Endothelial cell of umbilical vein (primary cell): ENCODE measurements around the gene DAB2. TPM values are rescaled to one million over a fixed set of nuclear protein-coding genes. Genes with fewer than 3 reads are reported as not detected.

Source experiments
- BruUV-seq: library from RNA; stranded (reverse); fragments of 400-500 nt; replicated peaks from 2 replicates; lab custom pipeline; 2021; lab: Mats Ljungman, UMichigan
- CTCF ChIA-PET: fragments of 300-600, 350-600 bp; sonication (Branson Sonifier 250); formaldehyde crosslinking; loops from one replicate; lab custom pipeline; 2021; ENCODE audit warnings: antibody characterized with exemption, inconsistent platforms; lab: Charles Lee
- POLR2A ChIA-PET: fragments of 300-600, 350-600 bp; sonication (Branson Sonifier 250); formaldehyde crosslinking; loops from one replicate; lab custom pipeline; 2021; ENCODE audit warnings: antibody characterized with exemption, inconsistent platforms; lab: Charles Lee
- DNase-seq: peaks from one replicate; pipeline ENCODE4 v3.0.0-alpha.2; 2011; ENCODE audit warnings: low read depth, low spot score
- FAIRE-seq: peaks from 2 replicates; lab custom pipeline; 2011; peaks lifted over from hg19 to GRCh38; lab: Jason Lieb, UNC
- H2AFZ ChIP-seq: 2 replicates; pipeline ENCODE4 v1.6.0; 2012; ENCODE audit warnings: low read depth, low read length, control low read depth, inconsistent platforms
- H3K27ac ChIP-seq: 2 replicates; pipeline ENCODE4 v1.5.1; 2011; ENCODE audit warnings: low read depth, mild to moderate bottlenecking, control low read depth, low read length, moderate library complexity; ENCODE audit not compliant: insufficient read depth
- H3K27me3 ChIP-seq, 2 experiments: 2 replicates each; pipeline versions ENCODE4 v1.6.0 to v1.6.1; 2011; ENCODE audit warnings: low read length in 2 of 2, mixed read lengths in 1 of 2; ENCODE audit not compliant: control insufficient read depth in 2 of 2, insufficient read depth in 2 of 2
- H3K36me3 ChIP-seq, 2 experiments: 2 replicates in 1 of 2; 3 replicates in 1 of 2; pipeline ENCODE4 v1.5.1; 2011; ENCODE audit warnings: low read length in 2 of 2, mild to moderate bottlenecking in 1 of 2, moderate library complexity in 1 of 2; ENCODE audit not compliant: control insufficient read depth in 2 of 2, insufficient read depth in 2 of 2; ENCODE audit errors: extremely low read depth in 1 of 2
- H3K4me1 ChIP-seq: 3 replicates; pipeline ENCODE4 v1.5.1; 2011; ENCODE audit warnings: mild to moderate bottlenecking, low read length; ENCODE audit not compliant: control insufficient read depth, insufficient read depth; ENCODE audit errors: extremely low read depth
- H3K4me2 ChIP-seq: 2 replicates; pipeline ENCODE4 v1.6.1; 2011; ENCODE audit warnings: low read length, control low read depth, mixed read lengths; ENCODE audit not compliant: insufficient read depth
- H3K4me3 ChIP-seq, 3 experiments: fragments of 200-600 bp in 1 of 3; sonication (generic), shearing (Covaris generic) in 1 of 3; replicated peaks in 1 of 3; 2 replicates each; pipeline ENCODE4 v1.5.1; 2011 to 2016; ENCODE audit warnings: control low read depth in 3 of 3, low read length in 3 of 3, mild to moderate bottlenecking in 2 of 3, inconsistent platforms in 1 of 3, low read depth in 1 of 3, moderate library complexity in 1 of 3; ENCODE audit not compliant: insufficient read depth in 1 of 3
- H3K79me2 ChIP-seq: 2 replicates; pipeline ENCODE4 v1.6.0; 2012; ENCODE audit warnings: low read length, inconsistent platforms; ENCODE audit not compliant: control insufficient read depth, insufficient read depth
- H3K9ac ChIP-seq: replicated peaks from 2 replicates; pipeline ENCODE3; 2011; ENCODE audit warnings: low read length, control low read depth; ENCODE audit not compliant: insufficient read depth; ENCODE audit errors: extremely low read depth
- H3K9me1 ChIP-seq: replicated peaks from 3 replicates; pipeline ENCODE4 v1.6.0; 2011; ENCODE audit warnings: mild to moderate bottlenecking, low read length; ENCODE audit not compliant: control insufficient read depth, insufficient read depth; ENCODE audit errors: extremely low read depth
- H3K9me3 ChIP-seq: replicated peaks from 2 replicates; pipeline ENCODE4 v1.5.1; 2012; ENCODE audit warnings: low read length, inconsistent platforms; ENCODE audit not compliant: control insufficient read depth, insufficient read depth
- H4K20me1 ChIP-seq: replicated peaks from 2 replicates; pipeline ENCODE3; 2011; ENCODE audit warnings: mild to moderate bottlenecking, low read length; ENCODE audit not compliant: control insufficient read depth, insufficient read depth; ENCODE audit errors: extremely low read depth
- EZH2 ChIP-seq: IDR thresholded peaks from 2 replicates; pipeline ENCODE4 v1.6.1; 2012; ENCODE audit warnings: borderline replicate concordance, low read depth, mild to moderate bottlenecking, moderate library complexity, low read length, inconsistent platforms; ENCODE audit not compliant: severe bottlenecking
- FOS ChIP-seq: IDR thresholded peaks from 2 replicates; pipeline ENCODE4 v1.6.1; 2011; ENCODE audit warnings: mild to moderate bottlenecking, low read length, moderate library complexity, borderline replicate concordance; ENCODE audit not compliant: insufficient read depth
- GATA2 ChIP-seq: IDR thresholded peaks from 2 replicates; pipeline ENCODE4 v1.7.0; 2011; ENCODE audit warnings: low read depth, mild to moderate bottlenecking, moderate library complexity, mixed read lengths, low read length; ENCODE audit not compliant: insufficient read length, insufficient read depth
- JUN ChIP-seq: IDR thresholded peaks from 2 replicates; pipeline ENCODE4 v1.6.1; 2011; ENCODE audit warnings: borderline replicate concordance, low read depth; ENCODE audit not compliant: insufficient read length, insufficient read depth
- MYC ChIP-seq: IDR thresholded peaks from one replicate; pipeline ENCODE4 v1.6.1; 2011; ENCODE audit warnings: mild to moderate bottlenecking, low read depth, low read length
- POLR2A ChIP-seq: IDR thresholded peaks from 2 replicates; pipeline ENCODE4 v1.6.1; 2012; ENCODE audit warnings: low read depth, mild to moderate bottlenecking, control low read depth, low read length
- POLR2AphosphoS5 ChIP-seq: IDR thresholded peaks from 2 replicates; pipeline ENCODE4 v1.6.1; 2012; ENCODE audit warnings: low read depth, mild to moderate bottlenecking, control low read depth, low read length, moderate library complexity; ENCODE audit not compliant: insufficient read depth
- dilution Hi-C: fragments of 300-500 bp; cut with MboI; formaldehyde crosslinking; loops from one replicate; pipeline ENCODE4 v1.15.0; 2019; ENCODE audit warnings: low sequenced_read_pairs; ENCODE audit not compliant: extremely low pct_ligation_motif_present
- intact Hi-C: fragments of 100-400 bp; cut with micrococcal nuclease; formaldehyde crosslinking; loops from one replicate; pipeline ENCODE4 v1.10.0; 2022
- polyA plus RNA-seq, 4 experiments: library from polyadenylated mRNA; depleted of rRNA in 3 of 4; stranded (reverse) in 3 of 4; unstranded in 1 of 4; fragments of >200 nt; gene quantifications; 2 replicates each; pipeline versions ENCODE4 v1.2.1 to v1.2.3, GENCODE V29; 2011 to 2012; ENCODE audit warnings: missing spikeins in 1 of 4
- total RNA-seq: library from RNA; stranded (reverse); gene quantifications from 2 replicates; pipeline ENCODE4 v1.2.3, GENCODE V29; 2021
- TF ChIP-seq, protein P1 (sequence below), 2 donors: IDR thresholded peaks; 1 replicate in 1 of 2; 2 replicates in 1 of 2; pipeline ENCODE4 v1.5.1; 2011; ENCODE audit warnings: low read length in 2 of 2, mild to moderate bottlenecking in 2 of 2, moderate library complexity in 2 of 2, control low read depth in 1 of 2, inconsistent platforms in 1 of 2, low read depth in 1 of 2; ENCODE audit not compliant: insufficient read depth in 1 of 2; ENCODE audit errors: extremely low read depth in 1 of 2
- TF ChIP-seq, protein P2 (sequence below): IDR thresholded peaks from 2 replicates; pipeline ENCODE4 v1.6.1; 2011; ENCODE audit not compliant: insufficient read depth, insufficient read length

The DAB2 gene
- total and polyA plus RNA-seq, 2 donors (not counting 3 experiments of a cell fraction or from before 2014, with no cell fraction given) = 168 to 283 TPM

DNA sequence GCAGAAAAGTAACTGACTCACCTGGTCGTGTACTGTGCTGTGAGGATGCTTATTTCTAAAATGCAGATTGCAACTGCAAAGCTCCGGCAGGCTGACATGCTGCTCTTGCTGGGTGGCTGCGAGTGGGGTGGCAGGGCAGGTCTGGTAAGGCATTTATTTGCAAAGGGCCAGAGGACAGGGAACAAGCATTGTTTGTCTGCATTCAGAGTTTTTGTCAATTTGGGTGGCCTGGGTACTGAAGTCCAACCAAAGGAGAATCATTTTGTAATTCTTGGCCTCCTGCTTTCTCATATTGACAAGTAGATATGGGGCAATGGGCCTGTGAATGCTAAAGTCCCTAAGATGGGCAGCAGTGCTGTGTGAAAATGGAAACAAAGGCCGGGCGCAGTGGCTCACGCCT lies 60.4 kb downstream of the DAB2 start, which contains the start of gene C9:
Gene C9, minus strand, starts transcription at position 129 of the 400 bp plus-strand sequence. Its CDS starts 31 bp downstream, at position 98.
- TF ChIP-seq JUN = no peak
- no peak for TF ChIP-seq GATA2
- TF ChIP-seq, protein P1, sequence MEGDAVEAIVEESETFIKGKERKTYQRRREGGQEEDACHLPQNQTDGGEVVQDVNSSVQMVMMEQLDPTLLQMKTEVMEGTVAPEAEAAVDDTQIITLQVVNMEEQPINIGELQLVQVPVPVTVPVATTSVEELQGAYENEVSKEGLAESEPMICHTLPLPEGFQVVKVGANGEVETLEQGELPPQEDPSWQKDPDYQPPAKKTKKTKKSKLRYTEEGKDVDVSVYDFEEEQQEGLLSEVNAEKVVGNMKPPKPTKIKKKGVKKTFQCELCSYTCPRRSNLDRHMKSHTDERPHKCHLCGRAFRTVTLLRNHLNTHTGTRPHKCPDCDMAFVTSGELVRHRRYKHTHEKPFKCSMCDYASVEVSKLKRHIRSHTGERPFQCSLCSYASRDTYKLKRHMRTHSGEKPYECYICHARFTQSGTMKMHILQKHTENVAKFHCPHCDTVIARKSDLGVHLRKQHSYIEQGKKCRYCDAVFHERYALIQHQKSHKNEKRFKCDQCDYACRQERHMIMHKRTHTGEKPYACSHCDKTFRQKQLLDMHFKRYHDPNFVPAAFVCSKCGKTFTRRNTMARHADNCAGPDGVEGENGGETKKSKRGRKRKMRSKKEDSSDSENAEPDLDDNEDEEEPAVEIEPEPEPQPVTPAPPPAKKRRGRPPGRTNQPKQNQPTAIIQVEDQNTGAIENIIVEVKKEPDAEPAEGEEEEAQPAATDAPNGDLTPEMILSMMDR (IDR thresholded peaks at IDR 0.05; ENCODE audit: extremely low read depth in 1 of 2, insufficient read depth in 1 of 2, low read depth in 1 of 2, low read length in 2 of 2) = no peak
- no peak for TF ChIP-seq POLR2A
- no peak for TF ChIP-seq EZH2
- TF ChIP-seq, protein P2, sequence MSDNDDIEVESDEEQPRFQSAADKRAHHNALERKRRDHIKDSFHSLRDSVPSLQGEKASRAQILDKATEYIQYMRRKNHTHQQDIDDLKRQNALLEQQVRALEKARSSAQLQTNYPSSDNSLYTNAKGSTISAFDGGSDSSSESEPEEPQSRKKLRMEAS = no peak
- no peak for TF ChIP-seq POLR2AphosphoS5
- no peak for TF ChIP-seq FOS
- no peak for TF ChIP-seq MYC
- ChIA-PET POLR2A (no interaction called here), CTCF (interaction anchor here (1.0 to 1.2 kb wide), 2 partner anchors 12 to 146 kb away, joined by 3 to 4 read pairs; no protein-coding TSS in a partner anchor)
- Histone ChIP-seq H3K9ac (no peak within 1 kb of the TSS), H3K4me1 (peaks cover 39% of the 10 kb centered on the region), H3K27ac (no peak within 1 kb of the TSS), H3K27me3 (no peaks in the 10 kb centered on the region), H3K36me3 (no peaks in the 10 kb centered on the region), H3K79me2 (no peaks in the 10 kb centered on the region), H3K4me2 (no peak within 1 kb of the TSS), H3K4me3 (no peak within 1 kb of the TSS), H3K9me1 (no peaks in the 10 kb centered on the region), H3K9me3 (no peaks in the 10 kb centered on the region), H2AFZ (no peak within 1 kb of the TSS), H4K20me1 (no peaks in the 10 kb centered on the region)
- dilution Hi-C loops (no loop called here), intact Hi-C loops (loop anchor here (5.0 to 10.0 kb wide), 3 partner anchors 147 to 370 kb away; partner anchors contain the start of gene FYB1)
- no TSS peak for BruUV-seq
- FAIRE-seq = no peak
- DNase-seq = no peak
